HG03060 (cell line): ENCODE measurements around the gene HOXD3.

ENCODE experiments used
- ATAC-seq: cut with Tn5 transposase; IDR thresholded peaks from one replicate; pipeline ENCODE4 v1.9.1; 2021; ENCODE audit warnings: low read depth, moderate number of reproducible peaks; ENCODE audit not compliant: unreplicated experiment

The HOXD3 gene

GRCh38 chr2:176132205-176133171 is 24.6 kb upstream of the HOXD3 start:
- ATAC-seq: no peak

GRCh38 chr2:176133389-176133788 is 23.7 kb upstream of the HOXD3 start:
- ATAC-seq: no peak

- ATAC-seq: no peak
Observed at GRCh38 chr2:176134035-176134434, 23.1 kb upstream of the HOXD3 start.

- no peak for ATAC-seq
Observed at GRCh38 chr2:176135035-176135440, 22.1 kb upstream of the HOXD3 start.

- no peak for ATAC-seq
Observed at GRCh38 chr2:176136374-176137251, 20.5 kb upstream of the HOXD3 start.

GRCh38 chr2:176137252-176137580 is 19.9 kb upstream of the HOXD3 start:
- no peak for ATAC-seq

- no peak for ATAC-seq
Observed at GRCh38 chr2:176137906-176138305, 19.2 kb upstream of the HOXD3 start.

- no peak for ATAC-seq
Observed at GRCh38 chr2:176138526-176138922, 18.6 kb upstream of the HOXD3 start.

- no peak for ATAC-seq
Observed at GRCh38 chr2:176138923-176139660, 18.0 kb upstream of the HOXD3 start.

- ATAC-seq: no peak
Observed at GRCh38 chr2:176139661-176140512, 17.2 kb upstream of the HOXD3 start.

GRCh38 chr2:176140513-176141317 is 16.4 kb upstream of the HOXD3 start:
- ATAC-seq: peak; percentile 67

- ATAC-seq: no peak
Observed at GRCh38 chr2:176142281-176142680, 14.8 kb upstream of the HOXD3 start.

- no peak for ATAC-seq
Observed at GRCh38 chr2:176145085-176145969, 11.8 kb upstream of the HOXD3 start.

GRCh38 chr2:176146101-176146500 is 11.0 kb upstream of the HOXD3 start:
- no peak for ATAC-seq

GRCh38 chr2:176146645-176147044 is 10.5 kb upstream of the HOXD3 start:
- no peak for ATAC-seq

- no peak for ATAC-seq
Observed at GRCh38 chr2:176147210-176147799, 9.8 kb upstream of the HOXD3 start.

- ATAC-seq: no peak
Observed at GRCh38 chr2:176147800-176148496, 9.2 kb upstream of the HOXD3 start.
